GM19395 (cell line): ENCODE results near the gene SLC46A2.
A peak's percentile ranks its signal among the peaks of the same experiment; 100 is the strongest.

Source experiments
- ATAC-seq: cut with Tn5 transposase; IDR thresholded peaks from one replicate; pipeline ENCODE4 v1.9.1; 2021; ENCODE audit warnings: mild to moderate bottlenecking, moderate library complexity; ENCODE audit not compliant: unreplicated experiment

The SLC46A2 gene

GRCh38 chr9:112861155-112861554 is 29.5 kb downstream of the SLC46A2 start:
- ATAC-seq, result no peak

- no peak for ATAC-seq
These were observed 30.2 kb downstream of the SLC46A2 start for GRCh38 chr9:112860451-112860850.

GRCh38 chr9:112858625-112859147 is 32.0 kb downstream of the SLC46A2 start:
- peak; percentile 74 for ATAC-seq

- ATAC-seq, result no peak
These were observed 32.7 kb downstream of the SLC46A2 start for GRCh38 chr9:112858005-112858404.

GRCh38 chr9:112856843-112857242 is 33.8 kb downstream of the SLC46A2 start:
- no peak for ATAC-seq

GRCh38 chr9:112856200-112856599 is 34.5 kb downstream of the SLC46A2 start:
- no peak for ATAC-seq

- ATAC-seq, result no peak
These were observed 36.0 kb downstream of the SLC46A2 start for GRCh38 chr9:112854657-112855056.

- ATAC-seq, result no peak
These were observed 36.6 kb downstream of the SLC46A2 start for GRCh38 chr9:112853882-112854585.

- ATAC-seq, result no peak
These were observed 37.8 kb downstream of the SLC46A2 start for GRCh38 chr9:112852741-112853504.

- ATAC-seq, result no peak
These were observed 39.8 kb downstream of the SLC46A2 start for GRCh38 chr9:112850840-112851239.

- ATAC-seq, result no peak
These were observed 41.2 kb downstream of the SLC46A2 start for GRCh38 chr9:112849363-112849922.

GRCh38 chr9:112848316-112849151 is 42.1 kb downstream of the SLC46A2 start:
- ATAC-seq, result no peak

GRCh38 chr9:112846528-112847488 is 43.9 kb downstream of the SLC46A2 start:
- no peak for ATAC-seq

- peak; percentile 93 for ATAC-seq
These were observed 45.7 kb downstream of the SLC46A2 start for GRCh38 chr9:112844771-112845542.

GRCh38 chr9:112842555-112842954 is 48.1 kb downstream of the SLC46A2 start:
- no peak for ATAC-seq

GRCh38 chr9:112841261-112841660 is 49.4 kb downstream of the SLC46A2 start:
- no peak for ATAC-seq

GRCh38 chr9:112839331-112839730 is 51.3 kb downstream of the SLC46A2 start:
- ATAC-seq, result no peak

- no peak for ATAC-seq
These were observed 52.3 kb downstream of the SLC46A2 start for GRCh38 chr9:112838342-112838741.

- no peak for ATAC-seq
These were observed 54.3 kb downstream of the SLC46A2 start for GRCh38 chr9:112836394-112836793.
